Measurements from ENCODE around the gene RNF224.

The RNF224 gene

GRCh38 chr9:137233143-137233980 is 6.1 kb downstream of the RNF224 start:
- no peaks in the 10 kb centered on the region; the same call in 1 of the 2 replicates for H3K27me3 ChIP-seq (replicated peaks; ENCODE audit: control insufficient read depth, insufficient read depth, low read length)
- no peaks in the 10 kb centered on the region for H3K36me3 ChIP-seq (ENCODE audit: control insufficient read depth, insufficient read depth, low read length)
- DNase-seq (ENCODE audit: extremely low read depth, insufficient read length): no peak
- no peak overlapping the region for H3K4me3 ChIP-seq (replicated peaks; ENCODE audit: low read depth, low read length)
- TF ChIP-seq CTCF (IDR thresholded peaks at IDR 0.05; ENCODE audit: insufficient read depth, low read length, poor library complexity, severe bottlenecking): no peak

GRCh38 chr9:137234055-137234697 is 6.9 kb downstream of the RNF224 start:
- Histone ChIP-seq H3K27me3 (replicated peaks; ENCODE audit: control insufficient read depth, insufficient read depth, low read length) (no peaks in the 10 kb centered on the region; the same call in 1 of the 2 replicates), H3K4me3 (replicated peaks; ENCODE audit: low read depth, low read length) (no peak overlapping the region), H3K36me3 (ENCODE audit: control insufficient read depth, insufficient read depth, low read length) (no peaks in the 10 kb centered on the region)
- no peak for TF ChIP-seq CTCF (IDR thresholded peaks at IDR 0.05; ENCODE audit: insufficient read depth, low read length, poor library complexity, severe bottlenecking)
- DNase-seq (ENCODE audit: extremely low read depth, insufficient read length): no peak

GRCh38 chr9:137234758-137235423 is 7.6 kb downstream of the RNF224 start:
- Histone ChIP-seq H3K36me3 (ENCODE audit: control insufficient read depth, insufficient read depth, low read length) (no peaks in the 10 kb centered on the region), H3K27me3 (replicated peaks; ENCODE audit: control insufficient read depth, insufficient read depth, low read length) (no peaks in the 10 kb centered on the region; the same call in 1 of the 2 replicates), H3K4me3 (replicated peaks; ENCODE audit: low read depth, low read length) (no peak overlapping the region)
- DNase-seq (ENCODE audit: extremely low read depth, insufficient read length): no peak
- TF ChIP-seq CTCF (IDR thresholded peaks at IDR 0.05; ENCODE audit: insufficient read depth, low read length, poor library complexity, severe bottlenecking): no peak

- no peaks in the 10 kb centered on the region for H3K36me3 ChIP-seq (ENCODE audit: control insufficient read depth, insufficient read depth, low read length)
- TF ChIP-seq CTCF (IDR thresholded peaks at IDR 0.05; ENCODE audit: insufficient read depth, low read length, poor library complexity, severe bottlenecking): peak; percentile 13
- no peak for DNase-seq (ENCODE audit: extremely low read depth, insufficient read length)
- H3K4me3 ChIP-seq (replicated peaks; ENCODE audit: low read depth, low read length): no peak overlapping the region
- no peaks in the 10 kb centered on the region; the same call in 1 of the 2 replicates for H3K27me3 ChIP-seq (replicated peaks; ENCODE audit: control insufficient read depth, insufficient read depth, low read length)
These were observed 8.3 kb downstream of the RNF224 start for GRCh38 chr9:137235424-137236237.

- peak overlapping the region; percentile 31; the same call in 1 of the 2 replicates for H3K4me3 ChIP-seq (replicated peaks; ENCODE audit: low read depth, low read length)
- peak; percentile 85 for DNase-seq (ENCODE audit: extremely low read depth, insufficient read length)
- no peaks in the 10 kb centered on the region; the same call in 1 of the 2 replicates for H3K27me3 ChIP-seq (replicated peaks; ENCODE audit: control insufficient read depth, insufficient read depth, low read length)
- no peaks in the 10 kb centered on the region for H3K36me3 ChIP-seq (ENCODE audit: control insufficient read depth, insufficient read depth, low read length)
- TF ChIP-seq CTCF (IDR thresholded peaks at IDR 0.05; ENCODE audit: insufficient read depth, low read length, poor library complexity, severe bottlenecking): peak; percentile 99
These were observed 9.1 kb downstream of the RNF224 start for GRCh38 chr9:137236238-137236935.
